D341Med (cell line): Measurements from ENCODE around the gene TMEM168.

Experiments used
- DNase-seq: peaks from one replicate; pipeline ENCODE4 v3.0.0; 2012; ENCODE audit warnings: low spot score

The TMEM168 gene

DNA sequence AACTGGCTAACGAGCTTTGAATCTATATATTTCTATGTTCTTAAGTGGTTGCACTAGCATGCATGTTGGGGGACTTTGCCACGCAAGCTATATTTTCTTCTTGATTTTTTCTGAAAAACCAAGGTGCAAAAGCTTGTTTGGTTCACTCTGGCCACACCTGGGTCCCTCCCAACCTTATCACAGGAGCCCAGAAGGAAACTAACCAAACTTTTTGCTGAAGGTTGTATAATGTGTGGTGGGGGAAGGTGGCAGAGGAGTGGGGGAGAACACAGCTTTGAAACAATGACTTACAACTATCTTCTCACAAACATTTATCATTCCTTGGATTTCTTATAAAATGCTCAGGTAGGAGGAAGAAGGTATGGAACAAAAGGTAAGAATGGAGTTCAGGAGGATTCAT, 75.3 kb downstream of the TMEM168 start:
- no peak for DNase-seq
